GM19395 (cell line): ENCODE measurements around the gene MICALL1.

Experiments used
- ATAC-seq: cut with Tn5 transposase; IDR thresholded peaks from one replicate; pipeline ENCODE4 v1.9.1; 2021; ENCODE audit warnings: mild to moderate bottlenecking, moderate library complexity; ENCODE audit not compliant: unreplicated experiment

The MICALL1 gene

GRCh38 chr22:37905534-37906363, at the start of gene MICALL1:
TSS of gene MICALL1 (plus strand) at chr22:37906297. CDS start at chr22:37906423, 126 bp downstream.
- peak; percentile 82 for ATAC-seq

GRCh38 chr22:37860796-37861421, 45.2 kb upstream of the MICALL1 start:
- no peak for ATAC-seq

- no peak for ATAC-seq
Observed at GRCh38 chr22:37862570-37863325, 43.3 kb upstream of the MICALL1 start.

GRCh38 chr22:37865510-37865909, 40.6 kb upstream of the MICALL1 start:
- no peak for ATAC-seq

- no peak for ATAC-seq
Observed at GRCh38 chr22:37870273-37870672, 35.8 kb upstream of the MICALL1 start.

- no peak for ATAC-seq
Observed at GRCh38 chr22:37880668-37881440, 25.2 kb upstream of the MICALL1 start.

- ATAC-seq: no peak
Observed at GRCh38 chr22:37884420-37884819, 21.7 kb upstream of the MICALL1 start.

GRCh38 chr22:37887584-37888378, 18.3 kb upstream of the MICALL1 start:
- no peak for ATAC-seq

GRCh38 chr22:37891926-37892325, 14.2 kb upstream of the MICALL1 start:
- no peak for ATAC-seq

- no peak for ATAC-seq
Observed at GRCh38 chr22:37892566-37893335, 13.3 kb upstream of the MICALL1 start.

- ATAC-seq: no peak
Observed at GRCh38 chr22:37893583-37893983, 12.5 kb upstream of the MICALL1 start.

- no peak for ATAC-seq
Observed at GRCh38 chr22:37894939-37895670, 11.0 kb upstream of the MICALL1 start.

GRCh38 chr22:37896181-37896592, 9.9 kb upstream of the MICALL1 start:
- no peak for ATAC-seq

GRCh38 chr22:37896939-37897338, 9.2 kb upstream of the MICALL1 start:
- no peak for ATAC-seq

- no peak for ATAC-seq
Observed at GRCh38 chr22:37897807-37898206, 8.3 kb upstream of the MICALL1 start.

- ATAC-seq: no peak
Observed at GRCh38 chr22:37898441-37899181, 7.5 kb upstream of the MICALL1 start.

- no peak for ATAC-seq
Observed at GRCh38 chr22:37904572-37905533, 1.2 kb upstream of the MICALL1 start.
